ENCODE measurements around the gene ACSL1. TPM values are rescaled to one million over a fixed set of nuclear protein-coding genes. Genes with fewer than 3 reads are reported as not detected.

The ACSL1 gene
- total RNA-seq, 1 experiment from 2014 or later, result 3.5 TPM

GRCh38 chr4:184729946-184730345 is 95.8 kb downstream of the ACSL1 start:
- Histone ChIP-seq H3K23ac (ENCODE audit: insufficient read length, low read depth, low read length) (no peak overlapping the region), H2AFZ (ENCODE audit: low read length) (no peak overlapping the region), H3K9me3 (ENCODE audit: control insufficient read depth, low read depth, low read length) (no peaks in the 10 kb centered on the region), H4K8ac (replicated peaks; ENCODE audit: insufficient read length, low read depth, low read length) (no peak overlapping the region), H2BK5ac (ENCODE audit: insufficient read length, low read length) (no peak overlapping the region), H2AK5ac (ENCODE audit: insufficient read length, low read length) (no peak overlapping the region), H3T11ph (ENCODE audit: low read length) (no peak overlapping the region), H3K9ac (ENCODE audit: extremely low read depth, insufficient read length, low read length) (no peak overlapping the region), H3K79me1 (ENCODE audit: insufficient read depth, low read depth, low read length, poor library complexity, severe bottlenecking) (peaks cover 6% of the 10 kb centered on the region), H3K27me3 (ENCODE audit: insufficient read depth, low read length) (no peaks in the 10 kb centered on the region), H2BK120ac (ENCODE audit: low read depth, low read length, poor library complexity, severe bottlenecking) (no peak overlapping the region), H3K23me2 (ENCODE audit: insufficient read length, low read depth, low read length, poor library complexity, severe bottlenecking) (peaks cover 4% of the 10 kb centered on the region), H4K5ac (ENCODE audit: insufficient read length, low read depth, low read length) (no peak overlapping the region), H3K27ac (ENCODE audit: insufficient read length, low read depth, low read length) (no peak overlapping the region), H3K56ac (ENCODE audit: insufficient read length, low read depth, low read length) (no peak overlapping the region), H2BK12ac (ENCODE audit: insufficient read length, low read depth, low read length) (no peak overlapping the region), H3K14ac (ENCODE audit: insufficient read depth, low read length) (no peak overlapping the region), H3K4ac (ENCODE audit: low read depth, low read length) (no peak overlapping the region), H2BK20ac (ENCODE audit: low read depth, low read length, poor library complexity, severe bottlenecking) (no peak overlapping the region), H3K79me2 (ENCODE audit: insufficient read depth, low read length) (peaks cover 17% of the 10 kb centered on the region; the same call in 1 of the 2 replicates), H3K4me2 (ENCODE audit: insufficient read depth, insufficient read length, low read length) (no peak overlapping the region), H2BK15ac (ENCODE audit: low read depth, low read length) (no peak overlapping the region), H4K20me1 (ENCODE audit: control insufficient read depth, insufficient read depth, insufficient read length) (no peaks in the 10 kb centered on the region), H3K18ac (ENCODE audit: insufficient read length, low read depth, low read length) (no peak overlapping the region), H3K4me1 (ENCODE audit: insufficient read depth, low read length) (no peaks in the 10 kb centered on the region; the same call in 1 of the 2 replicates), H4K91ac (ENCODE audit: insufficient read length, low read depth, low read length) (no peak overlapping the region)
- Mint-ChIP-seq H3K4me3 (no peak overlapping the region), H3K4me1 (peaks cover 24 to 31% of the 10 kb centered on the region in 2 experiments), H3K9me3 (no peaks in the 10 kb centered on the region), H3K27ac (peak overlapping the region in 1 of 3 experiments; percentile 49; a peak in 1 of 7 replicates), H3K36me3 (ENCODE audit: insufficient read depth in 1 of 3, low read depth in 3 of 3) (peaks cover 38 to 76% (median 71%) of the 10 kb centered on the region in 3 experiments), H3K27me3 (ENCODE audit: low read depth) (no peaks in the 10 kb centered on the region)
- no peak for TF ChIP-seq CTCF (conservative IDR thresholded peaks at IDR 0.05)
- no peak for DNase-seq
- no CpG with 5 or more reads among the region's 5 CpGs for WGBS (ENCODE audit: extremely low coverage, insufficient read length, low lambda C conversion rate)
